SK-N-SH treated with all-trans-retinoic acid at 6 μM for 48 hours (cell line): Measurements from ENCODE around the gene ST3GAL5.

ENCODE experiments used
- ATAC-seq: fragments of 200-7000 bp; cut with Tn5 transposase; 3 replicates; pipeline ENCODE4 v1.9.1; 2020; ENCODE audit warnings: mild to moderate bottlenecking, moderate library complexity
- ARNTL ChIP-seq: fragments of 450-650 bp; formaldehyde crosslinking; IDR thresholded peaks from 2 replicates; pipeline ENCODE4 v1.5.0; 2020; ENCODE audit warnings: low read depth, mild to moderate bottlenecking, moderate library complexity, borderline replicate concordance
- CSDC2 ChIP-seq: fragments of 250-450 bp; sonication (Bioruptor Pico); IDR thresholded peaks from 2 replicates; pipeline ENCODE4 v1.5.0; 2020; ENCODE audit warnings: mild to moderate bottlenecking, moderate library complexity
- CSRNP3 ChIP-seq: fragments of 250-450 bp; sonication (Bioruptor Pico); IDR thresholded peaks from 2 replicates; pipeline ENCODE4 v1.5.1; 2021; ENCODE audit warnings: mild to moderate bottlenecking, moderate library complexity
- ESRRG ChIP-seq: fragments of 250-450 bp; sonication (Bioruptor Pico); IDR thresholded peaks from 2 replicates; pipeline ENCODE4 v1.6.1; 2021; ENCODE audit warnings: mild to moderate bottlenecking
- GLIS3 ChIP-seq: fragments of 250-450 bp; sonication (Bioruptor Pico); IDR thresholded peaks from 2 replicates; pipeline ENCODE4 v1.5.0; 2020; ENCODE audit warnings: mild to moderate bottlenecking, moderate library complexity
- ISL1 ChIP-seq: fragments of 250-450 bp; sonication (Bioruptor Pico); IDR thresholded peaks from 2 replicates; pipeline ENCODE4 v2.1.2; 2022; ENCODE audit warnings: mild to moderate bottlenecking, moderate library complexity
- OSR1 ChIP-seq: fragments of 250-450 bp; sonication (Bioruptor Pico); IDR thresholded peaks from 2 replicates; pipeline ENCODE4 v1.8.0; 2022; ENCODE audit warnings: moderate library complexity, mild to moderate bottlenecking, inconsistent platforms
- PPARA ChIP-seq: fragments of 250-450 bp; sonication (Bioruptor Pico); IDR thresholded peaks from 2 replicates; pipeline ENCODE4 v1.5.0; 2020; ENCODE audit warnings: mild to moderate bottlenecking, borderline replicate concordance
- RARB ChIP-seq: fragments of 250-450 bp; sonication (Bioruptor Pico); IDR thresholded peaks from 2 replicates; pipeline ENCODE4 v1.8.0; 2021; ENCODE audit warnings: mild to moderate bottlenecking, moderate library complexity
- SNAI2 ChIP-seq: fragments of 250-450 bp; sonication (Bioruptor Pico); IDR thresholded peaks from 2 replicates; pipeline ENCODE4 v1.5.0; 2020; ENCODE audit warnings: mild to moderate bottlenecking, moderate library complexity
- TCF4 ChIP-seq: fragments of 250-450 bp; sonication (Bioruptor Pico); IDR thresholded peaks from 2 replicates; pipeline ENCODE4 v1.8.0; 2021; ENCODE audit warnings: mild to moderate bottlenecking, moderate library complexity, borderline replicate concordance
- TOX ChIP-seq: fragments of 250-450 bp; sonication (Bioruptor Pico); IDR thresholded peaks from 2 replicates; pipeline ENCODE4 v1.8.0; 2021; ENCODE audit warnings: mild to moderate bottlenecking, moderate library complexity, borderline replicate concordance
- TSHZ2 ChIP-seq: fragments of 250-450 bp; sonication (Bioruptor Pico); IDR thresholded peaks from 2 replicates; pipeline ENCODE4 v1.5.0; 2020; ENCODE audit warnings: mild to moderate bottlenecking, moderate library complexity
- ZC3H10 ChIP-seq: fragments of 250-450 bp; sonication (Bioruptor Pico); IDR thresholded peaks from 2 replicates; pipeline ENCODE4 v1.5.1; 2021; ENCODE audit warnings: mild to moderate bottlenecking, moderate library complexity
- ZFP3 ChIP-seq: fragments of 250-450 bp; sonication (Bioruptor Pico); IDR thresholded peaks from 2 replicates; pipeline ENCODE4 v1.5.0; 2020; ENCODE audit warnings: mild to moderate bottlenecking, moderate library complexity
- ZNF565 ChIP-seq: fragments of 450-650 bp; formaldehyde crosslinking; conservative IDR thresholded peaks from 2 replicates; pipeline ENCODE4 v1.5.0; 2020; ENCODE audit warnings: low read depth, mild to moderate bottlenecking, moderate library complexity
- ZNF70 ChIP-seq: fragments of 450-650 bp; formaldehyde crosslinking; IDR thresholded peaks from 2 replicates; pipeline ENCODE4 v1.5.0; 2020; ENCODE audit warnings: mild to moderate bottlenecking, moderate library complexity
- TF ChIP-seq, protein P1 (sequence below): fragments of 250-450 bp; sonication (Bioruptor Pico); IDR thresholded peaks from 2 replicates; pipeline ENCODE4 v1.8.0; 2021; ENCODE audit warnings: low read depth, mild to moderate bottlenecking, moderate library complexity, borderline replicate concordance
- TF ChIP-seq, protein P2 (sequence below): fragments of 250-450 bp; sonication (Bioruptor Pico); IDR thresholded peaks from 2 replicates; pipeline ENCODE4 v1.8.0; 2020; ENCODE audit warnings: mild to moderate bottlenecking, moderate library complexity, borderline replicate concordance

ST3GAL5 gene

DNA sequence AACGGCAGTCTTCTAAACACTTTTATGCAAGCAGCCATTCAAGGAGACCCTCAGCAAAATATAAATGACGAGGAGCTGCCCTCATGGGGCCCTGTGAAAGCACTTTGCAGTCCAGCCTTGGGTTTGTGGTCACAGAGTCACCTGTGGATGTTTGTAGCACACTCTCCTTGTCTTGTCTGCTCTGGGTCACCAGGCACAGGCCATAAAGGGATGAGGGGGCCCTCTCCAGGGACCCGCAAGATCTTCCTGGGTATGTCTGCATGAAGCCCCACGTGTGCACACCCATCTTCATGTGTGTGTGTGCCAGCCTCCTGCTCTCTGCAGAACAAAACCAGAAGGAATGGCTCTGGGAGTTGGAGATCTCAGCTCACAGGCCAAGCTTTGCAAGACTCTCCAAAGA, 98.8 kb downstream of the ST3GAL5 start:
- ATAC-seq: no peak
- TF ChIP-seq GLIS3 (CRISPR knock-in tag): no peak
- TF ChIP-seq OSR1 (CRISPR knock-in tag): no peak
- TF ChIP-seq ZFP3: no peak
- TF ChIP-seq ARNTL: no peak
- TF ChIP-seq, protein P1, sequence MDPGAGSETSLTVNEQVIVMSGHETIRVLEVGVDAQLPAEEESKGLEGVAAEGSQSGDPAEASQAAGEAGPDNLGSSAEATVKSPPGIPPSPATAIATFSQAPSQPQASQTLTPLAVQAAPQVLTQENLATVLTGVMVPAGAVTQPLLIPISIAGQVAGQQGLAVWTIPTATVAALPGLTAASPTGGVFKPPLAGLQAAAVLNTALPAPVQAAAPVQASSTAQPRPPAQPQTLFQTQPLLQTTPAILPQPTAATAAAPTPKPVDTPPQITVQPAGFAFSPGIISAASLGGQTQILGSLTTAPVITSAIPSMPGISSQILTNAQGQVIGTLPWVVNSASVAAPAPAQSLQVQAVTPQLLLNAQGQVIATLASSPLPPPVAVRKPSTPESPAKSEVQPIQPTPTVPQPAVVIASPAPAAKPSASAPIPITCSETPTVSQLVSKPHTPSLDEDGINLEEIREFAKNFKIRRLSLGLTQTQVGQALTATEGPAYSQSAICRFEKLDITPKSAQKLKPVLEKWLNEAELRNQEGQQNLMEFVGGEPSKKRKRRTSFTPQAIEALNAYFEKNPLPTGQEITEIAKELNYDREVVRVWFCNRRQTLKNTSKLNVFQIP (CRISPR knock-in tag): no peak
- no peak for TF ChIP-seq RARB
- no peak for TF ChIP-seq ZNF565 (CRISPR knock-in tag)
- TF ChIP-seq TOX (CRISPR knock-in tag): no peak
- TF ChIP-seq TSHZ2 (CRISPR knock-in tag): no peak
- no peak for TF ChIP-seq SNAI2 (CRISPR knock-in tag)
- TF ChIP-seq PPARA: no peak

GRCh38 chr2:85789271-85789670, 99.5 kb downstream of the ST3GAL5 start:
- ATAC-seq: no peak
- TF ChIP-seq TSHZ2 (CRISPR knock-in tag) (no peak), ZNF565 (CRISPR knock-in tag) (no peak), TOX (CRISPR knock-in tag) (no peak), RARB (no peak), OSR1 (CRISPR knock-in tag) (no peak), TCF4 (CRISPR knock-in tag) (no peak), ZC3H10 (CRISPR knock-in tag) (no peak), CSDC2 (CRISPR knock-in tag) (no peak), SNAI2 (CRISPR knock-in tag) (no peak), ESRRG (no peak)
- TF ChIP-seq, protein P2, sequence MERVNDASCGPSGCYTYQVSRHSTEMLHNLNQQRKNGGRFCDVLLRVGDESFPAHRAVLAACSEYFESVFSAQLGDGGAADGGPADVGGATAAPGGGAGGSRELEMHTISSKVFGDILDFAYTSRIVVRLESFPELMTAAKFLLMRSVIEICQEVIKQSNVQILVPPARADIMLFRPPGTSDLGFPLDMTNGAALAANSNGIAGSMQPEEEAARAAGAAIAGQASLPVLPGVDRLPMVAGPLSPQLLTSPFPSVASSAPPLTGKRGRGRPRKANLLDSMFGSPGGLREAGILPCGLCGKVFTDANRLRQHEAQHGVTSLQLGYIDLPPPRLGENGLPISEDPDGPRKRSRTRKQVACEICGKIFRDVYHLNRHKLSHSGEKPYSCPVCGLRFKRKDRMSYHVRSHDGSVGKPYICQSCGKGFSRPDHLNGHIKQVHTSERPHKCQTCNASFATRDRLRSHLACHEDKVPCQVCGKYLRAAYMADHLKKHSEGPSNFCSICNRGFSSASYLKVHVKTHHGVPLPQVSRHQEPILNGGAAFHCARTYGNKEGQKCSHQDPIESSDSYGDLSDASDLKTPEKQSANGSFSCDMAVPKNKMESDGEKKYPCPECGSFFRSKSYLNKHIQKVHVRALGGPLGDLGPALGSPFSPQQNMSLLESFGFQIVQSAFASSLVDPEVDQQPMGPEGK (CRISPR knock-in tag): no peak
- TF ChIP-seq, all 23 proteins: peak for 0

DNA sequence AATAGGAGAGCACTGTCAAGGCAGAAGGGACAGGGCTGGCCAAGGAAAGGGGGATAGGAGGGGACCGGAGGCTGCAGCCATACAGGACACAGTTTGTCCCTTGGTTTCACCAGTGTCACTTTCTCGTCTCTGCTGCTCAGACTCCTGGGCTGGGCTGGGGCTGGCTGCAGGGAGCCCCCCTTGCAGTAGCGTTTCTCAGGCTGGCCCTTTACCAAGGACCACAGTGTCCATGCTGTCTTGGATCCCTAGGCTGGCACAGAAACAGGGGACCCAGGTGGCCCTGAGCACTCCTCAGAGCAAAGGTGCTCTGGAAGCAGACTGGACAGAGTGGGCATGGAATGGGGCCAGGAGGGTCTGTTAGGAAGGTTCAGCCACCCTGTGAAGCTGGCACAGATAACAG, 100.2 kb downstream of the ST3GAL5 start:
- no peak for ATAC-seq

More for the DNA sequence above, 100.2 kb downstream of the ST3GAL5 start:
- TF ChIP-seq, protein P2 (CRISPR knock-in tag): no peak
- TF ChIP-seq, protein P1 (CRISPR knock-in tag): no peak
- TF ChIP-seq ZNF70 (CRISPR knock-in tag) (no peak), ISL1 (CRISPR knock-in tag) (no peak), OSR1 (CRISPR knock-in tag) (no peak), ZC3H10 (CRISPR knock-in tag) (no peak), ZFP3 (no peak), RARB (no peak), PPARA (no peak), CSRNP3 (CRISPR knock-in tag) (no peak)
